ENCODE results near the gene ABCA2. TPM values are rescaled to one million over a fixed set of nuclear protein-coding genes. Genes with fewer than 3 reads are reported as not detected.

The ABCA2 gene
- total RNA-seq, 1 donor from 2014 or later: 2.1 TPM

- no peak for DNase-seq (ENCODE audit: low spot score)
- H3K4me3 Mint-ChIP-seq (ENCODE audit: unreplicated experiment): no peak overlapping the region
- no peaks in the 10 kb centered on the region for H3K4me1 Mint-ChIP-seq (ENCODE audit: unreplicated experiment)
- no peaks in the 10 kb centered on the region for H3K36me3 Mint-ChIP-seq (ENCODE audit: low read depth, unreplicated experiment)
- no peaks in the 10 kb centered on the region for H3K9me3 Mint-ChIP-seq (ENCODE audit: unreplicated experiment)
- no peak overlapping the region for H3K27ac Mint-ChIP-seq (ENCODE audit: unreplicated experiment)
- TF ChIP-seq CTCF (IDR thresholded peaks at IDR 0.05; ENCODE audit: unreplicated experiment): no peak
- peaks cover 12% of the 10 kb centered on the region for H3K27me3 Mint-ChIP-seq (ENCODE audit: unreplicated experiment)
Observed at GRCh38 chr9:137023157-137023556, 4.9 kb downstream of the ABCA2 start.

GRCh38 chr9:137022662-137023008 lies 5.4 kb downstream of the ABCA2 start:
- H3K4me1 Mint-ChIP-seq (ENCODE audit: unreplicated experiment): no peaks in the 10 kb centered on the region
- DNase-seq (ENCODE audit: low spot score): no peak
- H3K36me3 Mint-ChIP-seq (ENCODE audit: low read depth, unreplicated experiment): no peaks in the 10 kb centered on the region
- no peak for TF ChIP-seq CTCF (IDR thresholded peaks at IDR 0.05; ENCODE audit: unreplicated experiment)
- H3K27ac Mint-ChIP-seq (ENCODE audit: unreplicated experiment): no peak overlapping the region
- no peak overlapping the region for H3K4me3 Mint-ChIP-seq (ENCODE audit: unreplicated experiment)
- H3K9me3 Mint-ChIP-seq (ENCODE audit: unreplicated experiment): no peaks in the 10 kb centered on the region
- peaks cover 12% of the 10 kb centered on the region for H3K27me3 Mint-ChIP-seq (ENCODE audit: unreplicated experiment)

GRCh38 chr9:137021979-137022661 lies 5.9 kb downstream of the ABCA2 start:
- Mint-ChIP-seq H3K27me3 (ENCODE audit: unreplicated experiment) (peaks cover 9% of the 10 kb centered on the region), H3K36me3 (ENCODE audit: low read depth, unreplicated experiment) (no peaks in the 10 kb centered on the region), H3K9me3 (ENCODE audit: unreplicated experiment) (no peaks in the 10 kb centered on the region), H3K27ac (ENCODE audit: unreplicated experiment) (no peak overlapping the region), H3K4me1 (ENCODE audit: unreplicated experiment) (no peaks in the 10 kb centered on the region), H3K4me3 (ENCODE audit: unreplicated experiment) (no peak overlapping the region)
- TF ChIP-seq CTCF (IDR thresholded peaks at IDR 0.05; ENCODE audit: unreplicated experiment): no peak
- no peak for DNase-seq (ENCODE audit: low spot score)

- no peak for TF ChIP-seq CTCF (IDR thresholded peaks at IDR 0.05; ENCODE audit: unreplicated experiment)
- Mint-ChIP-seq H3K4me3 (ENCODE audit: unreplicated experiment) (no peak overlapping the region), H3K9me3 (ENCODE audit: unreplicated experiment) (no peaks in the 10 kb centered on the region), H3K36me3 (ENCODE audit: low read depth, unreplicated experiment) (no peaks in the 10 kb centered on the region), H3K27ac (ENCODE audit: unreplicated experiment) (no peak overlapping the region), H3K27me3 (ENCODE audit: unreplicated experiment) (peaks cover 6% of the 10 kb centered on the region), H3K4me1 (ENCODE audit: unreplicated experiment) (no peaks in the 10 kb centered on the region)
- no peak for DNase-seq (ENCODE audit: low spot score)
Observed at GRCh38 chr9:137021568-137021978, 6.5 kb downstream of the ABCA2 start.

GRCh38 chr9:137020771-137021567 lies 7.1 kb downstream of the ABCA2 start:
- no peak for TF ChIP-seq CTCF (IDR thresholded peaks at IDR 0.05; ENCODE audit: unreplicated experiment)
- Mint-ChIP-seq H3K27me3 (ENCODE audit: unreplicated experiment) (peaks cover 5% of the 10 kb centered on the region), H3K4me1 (ENCODE audit: unreplicated experiment) (no peaks in the 10 kb centered on the region), H3K9me3 (ENCODE audit: unreplicated experiment) (no peaks in the 10 kb centered on the region), H3K27ac (ENCODE audit: unreplicated experiment) (no peak overlapping the region), H3K4me3 (ENCODE audit: unreplicated experiment) (no peak overlapping the region), H3K36me3 (ENCODE audit: low read depth, unreplicated experiment) (no peaks in the 10 kb centered on the region)
- no peak for DNase-seq (ENCODE audit: low spot score)
